Activated CD4-positive, alpha-beta T cell treated with anti-CD3 and anti-CD28 coated beads, Interleukin-2, amount 50 U/mL, for 1 hour (primary cell): ENCODE data around the gene KCNMA1.

Source experiments
- DNase-seq: peaks from one replicate; pipeline ENCODE4 v3.0.0-alpha.2; 2020

KCNMA1 gene

DNA sequence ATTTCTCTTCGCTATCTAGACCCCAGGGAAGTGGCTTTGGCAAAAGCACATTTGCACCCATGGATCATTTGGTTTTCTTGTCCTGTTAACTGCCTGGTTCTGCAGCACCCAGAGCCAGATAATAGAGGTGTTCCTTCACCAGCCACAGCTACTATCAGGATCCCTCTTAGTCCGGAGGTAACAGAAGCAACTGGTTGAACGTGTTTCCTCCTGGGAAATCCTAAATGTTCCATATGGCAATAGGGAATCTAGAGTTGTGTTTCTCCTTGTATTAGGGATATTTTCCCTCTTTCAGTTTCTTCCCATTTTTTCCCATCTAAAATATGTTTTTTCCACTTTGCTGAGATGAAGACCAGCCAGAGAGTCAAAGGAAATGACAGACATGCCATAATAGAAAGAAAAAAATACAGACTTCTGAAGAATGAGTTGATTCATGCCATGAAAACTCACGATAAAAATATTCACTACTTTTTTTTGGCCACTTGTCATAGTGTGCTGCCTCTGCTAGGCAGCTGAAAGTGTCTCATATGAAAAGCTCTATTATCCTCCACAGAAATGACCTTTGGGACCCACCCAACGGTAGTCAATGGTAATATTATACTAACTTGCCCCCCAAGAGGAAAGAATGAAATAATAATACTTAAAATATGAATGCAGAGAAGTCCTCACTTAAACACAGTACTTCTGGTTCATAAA is 472.8 kb downstream of the KCNMA1 start:
- DNase-seq, result no peak

DNA sequence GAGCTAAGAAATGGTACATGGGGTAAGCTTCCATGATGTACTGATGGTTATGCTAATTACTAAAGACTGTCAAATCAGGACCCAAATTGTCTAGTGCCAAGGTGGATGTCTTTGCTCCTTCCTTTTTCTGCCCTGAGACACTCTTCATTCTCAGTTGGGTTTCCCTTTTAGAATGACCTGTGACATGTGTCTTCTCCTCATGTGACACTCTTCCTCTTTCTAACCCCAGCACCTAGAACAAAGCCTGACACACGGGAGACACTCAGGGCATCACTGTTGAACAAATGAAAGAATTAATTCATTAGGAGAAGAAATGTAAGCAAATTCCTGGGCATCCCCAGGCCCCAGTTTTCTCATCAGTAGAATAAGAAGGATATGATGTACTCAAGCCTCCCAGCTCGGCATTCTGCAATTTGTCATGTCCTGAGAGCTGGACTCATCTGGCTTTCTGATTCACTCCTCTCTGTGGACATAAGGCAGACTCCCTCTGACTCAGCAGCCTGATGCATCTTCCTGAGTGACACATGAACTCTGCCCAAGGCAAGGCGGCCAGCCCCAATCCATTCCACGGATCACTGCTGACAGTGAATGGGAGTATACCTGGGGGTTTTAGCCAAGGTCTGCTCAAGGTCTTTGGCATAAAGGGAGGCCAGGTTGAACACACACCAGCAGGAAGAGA is 473.8 kb downstream of the KCNMA1 start:
- no peak for DNase-seq

DNA sequence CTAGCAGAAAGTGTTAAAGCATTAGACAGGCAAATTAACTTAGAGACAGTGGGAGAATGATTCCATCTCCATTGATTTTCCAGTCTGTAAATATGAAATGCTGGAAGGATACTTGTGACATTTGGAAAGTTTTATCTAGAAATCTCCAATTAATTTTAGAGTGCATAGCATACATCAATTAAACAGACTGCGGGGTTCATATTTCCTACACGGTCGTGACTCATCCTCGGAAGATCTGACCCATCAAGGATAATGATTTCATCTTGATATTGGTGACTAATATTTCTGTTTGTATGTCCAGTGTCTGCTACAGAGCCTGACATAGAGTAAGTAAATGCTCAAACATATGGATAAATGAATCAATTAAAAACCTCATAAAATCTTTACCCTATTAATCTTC is 474.9 kb downstream of the KCNMA1 start:
- DNase-seq, result no peak

DNA sequence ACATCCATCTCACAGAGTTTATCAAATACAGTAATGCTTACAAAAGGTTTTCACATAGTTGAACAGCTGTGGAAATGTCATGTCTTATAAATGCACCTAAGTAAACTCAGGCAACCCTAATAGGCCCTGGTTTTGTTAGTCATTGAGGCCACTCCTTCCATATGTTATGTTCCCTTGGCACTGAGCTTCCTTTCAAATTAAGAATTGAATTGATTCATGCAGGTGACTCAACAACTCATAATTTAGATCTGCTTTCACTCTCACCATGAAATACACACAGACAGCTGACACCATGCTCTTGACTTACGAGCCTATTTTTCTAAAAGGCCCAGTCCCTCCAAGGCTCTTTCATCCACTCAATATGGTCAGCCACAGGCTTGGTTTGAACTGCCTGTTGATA is 476.9 kb downstream of the KCNMA1 start:
- DNase-seq, result no peak

DNA sequence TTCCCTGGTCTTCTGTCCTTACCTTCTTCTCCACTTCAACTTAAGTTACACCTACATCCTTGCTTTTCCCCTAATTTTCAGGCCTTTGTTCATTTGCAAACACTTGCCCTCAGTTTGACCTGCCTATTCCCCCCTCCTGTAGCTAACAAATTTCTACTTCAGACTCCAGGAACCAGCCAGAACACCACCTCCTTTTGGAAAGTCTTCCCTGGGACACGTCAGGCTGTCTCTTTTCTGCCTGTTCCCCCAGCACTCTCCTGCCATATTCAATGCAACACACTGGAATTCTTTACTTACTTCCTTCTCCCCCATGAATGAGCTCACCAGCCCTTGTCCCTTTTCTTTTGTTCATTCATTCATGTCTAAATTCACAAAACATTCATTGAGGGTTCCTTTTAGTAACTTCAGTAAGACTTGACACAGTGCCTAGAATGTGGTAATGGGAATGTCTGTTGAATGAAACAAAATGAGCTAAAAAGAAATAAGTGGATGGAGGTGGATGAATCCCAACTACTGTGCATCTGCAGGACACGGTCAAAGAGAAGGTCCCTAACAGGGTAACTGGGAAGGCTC is 478.0 kb downstream of the KCNMA1 start:
- DNase-seq, result no peak

DNA sequence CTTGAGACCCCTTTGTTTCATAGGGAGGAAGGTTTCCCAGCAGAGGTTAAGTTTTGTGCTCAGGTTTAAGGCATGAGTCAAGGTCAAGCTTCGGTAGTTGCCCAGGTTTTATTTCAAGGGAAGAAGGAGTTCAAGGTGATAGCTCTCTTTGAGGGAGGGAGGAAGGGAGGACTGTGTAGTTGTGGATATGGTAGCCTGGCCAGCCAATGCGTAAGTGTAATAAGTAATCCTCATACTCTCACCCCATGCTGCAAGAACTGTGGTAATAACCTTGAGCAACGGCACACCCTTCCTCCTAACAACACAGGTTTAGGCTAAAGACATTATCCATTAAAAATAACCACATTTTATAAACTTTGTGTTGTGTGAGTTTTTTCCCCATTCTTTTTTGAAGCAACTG is 478.9 kb downstream of the KCNMA1 start:
- DNase-seq, result no peak

DNA sequence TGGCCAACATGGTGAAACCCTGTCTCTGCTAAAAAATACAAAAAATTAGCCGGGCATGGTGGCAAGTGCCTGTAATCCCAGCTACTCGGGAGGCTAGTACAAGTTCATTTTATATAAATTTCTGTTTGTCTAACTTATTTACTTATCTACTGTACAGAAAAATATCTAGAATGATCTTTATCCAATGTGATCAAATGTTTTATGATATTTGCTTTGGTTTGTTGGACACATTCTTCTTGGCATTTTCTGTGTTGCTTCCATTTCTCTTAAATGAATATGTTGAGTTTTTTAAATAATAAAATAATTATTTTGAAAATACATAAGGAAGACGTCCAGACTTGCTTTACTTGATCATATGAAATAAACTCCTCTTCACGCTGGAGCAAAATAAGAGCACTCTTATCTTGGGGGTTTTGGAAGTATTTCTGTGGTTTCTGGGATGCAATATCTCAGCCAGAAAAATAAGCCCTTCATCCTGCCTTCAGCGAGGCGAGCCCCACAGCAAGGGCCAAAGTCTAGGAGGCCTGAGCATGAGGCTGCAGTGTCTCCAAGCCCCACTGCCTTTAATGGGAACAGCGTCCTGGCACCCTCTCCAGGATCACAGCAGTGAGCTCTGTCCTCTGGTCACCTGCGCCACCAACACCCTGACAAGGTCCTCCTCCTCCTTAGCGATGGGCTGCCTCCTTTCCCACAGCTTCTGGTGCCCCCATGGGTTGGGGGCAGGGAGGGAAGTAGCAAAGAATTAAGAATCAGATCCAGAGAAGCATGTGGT is 480.2 kb downstream of the KCNMA1 start:
- DNase-seq, result no peak

DNA sequence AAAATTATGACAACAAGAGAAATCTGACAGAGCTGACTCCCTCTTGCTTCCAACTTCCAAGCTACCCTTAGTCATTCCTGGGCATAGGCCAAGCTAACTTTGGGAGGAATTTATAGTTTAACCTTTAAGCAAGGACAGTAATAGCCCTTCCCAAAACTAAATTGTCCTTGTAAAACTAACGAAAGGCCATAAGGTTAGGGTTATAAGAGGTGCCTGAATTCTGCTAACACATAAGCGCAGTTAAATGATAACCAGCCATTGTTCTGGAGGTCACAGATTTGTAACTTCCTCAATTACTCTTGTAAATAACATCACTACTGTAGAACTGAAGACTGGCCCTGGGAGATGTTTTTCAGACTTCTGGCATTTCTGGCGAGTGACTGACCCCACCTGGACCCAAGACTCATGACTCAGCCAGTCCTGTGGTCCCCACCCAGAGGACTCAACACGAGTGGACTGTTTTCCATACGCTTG is 481.2 kb downstream of the KCNMA1 start:
- DNase-seq, result no peak

DNA sequence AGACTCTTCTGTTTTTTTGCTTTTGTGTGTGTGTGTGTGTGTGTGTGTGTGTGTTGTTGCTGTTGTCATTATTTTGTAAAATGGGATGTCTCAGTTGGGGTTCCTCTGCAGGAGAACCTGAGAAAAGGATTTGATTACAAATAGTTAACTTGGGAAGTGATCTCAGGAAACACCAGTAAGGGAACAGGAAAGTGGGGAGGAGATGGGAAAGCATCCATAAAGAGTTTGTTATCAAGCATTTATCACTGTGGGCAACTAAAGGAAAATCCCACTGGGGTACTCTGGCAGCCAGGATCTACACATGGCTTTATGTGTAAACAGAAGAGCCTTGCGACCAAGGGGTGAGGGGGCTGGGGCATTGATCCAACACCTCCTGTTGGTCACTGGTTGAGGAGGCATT is 485.4 kb downstream of the KCNMA1 start:
- no peak for DNase-seq

DNA sequence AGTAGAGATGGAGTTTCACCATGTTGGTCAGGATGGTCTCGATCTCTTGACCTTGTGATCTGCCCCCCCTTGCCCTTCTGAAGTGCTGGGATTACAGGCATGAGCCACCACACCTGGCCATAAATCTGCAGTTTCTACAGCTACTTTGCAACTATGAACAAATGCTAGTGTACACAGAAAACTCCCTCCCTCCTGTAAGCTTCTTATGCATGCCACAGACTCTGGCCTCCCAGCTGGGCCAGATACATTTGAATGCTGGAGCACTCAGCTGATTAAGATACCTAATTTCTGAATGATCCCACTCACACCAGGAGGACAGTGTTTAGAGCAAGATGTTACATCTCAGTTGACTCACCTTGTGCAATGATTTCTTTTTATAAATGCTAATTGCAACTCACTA is 486.2 kb downstream of the KCNMA1 start:
- DNase-seq, result no peak

DNA sequence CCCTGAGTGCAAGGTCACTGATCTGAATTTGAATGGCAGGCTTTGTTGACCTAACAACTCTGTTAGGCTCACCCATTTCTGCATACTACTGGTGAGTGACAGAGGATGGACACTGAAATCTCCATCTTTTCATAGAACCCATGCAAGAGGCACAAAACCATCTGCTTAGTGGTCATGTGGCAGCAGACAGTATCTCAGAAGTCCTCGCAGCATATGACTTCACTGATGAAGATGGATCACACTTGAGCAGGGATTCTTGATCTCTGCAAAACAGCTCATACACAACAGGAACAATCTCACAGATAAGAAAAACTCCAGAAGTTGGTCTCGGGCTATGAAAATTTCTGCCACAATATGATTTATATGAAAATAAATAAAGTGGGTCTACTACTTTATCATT is 487.9 kb downstream of the KCNMA1 start:
- DNase-seq, result no peak

DNA sequence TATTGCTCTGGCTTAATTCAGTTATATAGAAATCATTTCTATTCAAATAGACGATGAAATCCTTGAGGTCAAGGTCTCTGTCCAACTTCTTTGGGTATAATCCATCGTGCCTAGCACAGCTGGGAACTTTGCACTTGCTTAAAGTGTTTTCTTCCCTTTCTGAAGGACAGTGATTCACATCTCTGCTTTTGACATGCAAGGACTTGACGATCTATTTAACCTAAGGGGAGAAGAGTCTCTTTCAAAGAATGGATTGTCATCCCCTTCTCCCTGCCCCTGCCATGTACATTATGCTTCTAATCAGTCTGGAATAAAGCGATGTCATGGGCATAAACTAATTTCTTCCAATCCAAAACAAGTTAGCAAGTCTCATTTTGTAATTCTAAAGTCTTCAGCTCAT is 488.6 kb downstream of the KCNMA1 start:
- DNase-seq, result no peak

DNA sequence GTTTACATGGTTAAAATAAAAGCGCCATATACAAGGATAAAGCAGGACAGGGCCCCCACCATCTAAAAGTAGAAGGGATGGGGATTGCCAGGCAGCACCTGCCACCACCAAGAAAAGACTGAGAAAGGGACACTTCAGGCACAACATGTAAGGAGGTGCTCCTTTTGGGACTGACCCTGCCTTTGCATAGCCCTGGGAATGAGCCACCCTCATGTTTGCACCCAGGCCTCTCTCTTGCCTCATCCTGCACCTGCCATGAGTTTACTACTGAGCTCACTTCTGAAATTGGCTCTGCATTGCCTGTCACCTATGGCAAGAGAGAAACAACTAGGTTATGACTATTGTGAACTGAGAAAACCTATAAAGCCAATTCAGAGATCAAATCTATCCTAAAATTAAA is 489.7 kb downstream of the KCNMA1 start:
- no peak for DNase-seq

DNA sequence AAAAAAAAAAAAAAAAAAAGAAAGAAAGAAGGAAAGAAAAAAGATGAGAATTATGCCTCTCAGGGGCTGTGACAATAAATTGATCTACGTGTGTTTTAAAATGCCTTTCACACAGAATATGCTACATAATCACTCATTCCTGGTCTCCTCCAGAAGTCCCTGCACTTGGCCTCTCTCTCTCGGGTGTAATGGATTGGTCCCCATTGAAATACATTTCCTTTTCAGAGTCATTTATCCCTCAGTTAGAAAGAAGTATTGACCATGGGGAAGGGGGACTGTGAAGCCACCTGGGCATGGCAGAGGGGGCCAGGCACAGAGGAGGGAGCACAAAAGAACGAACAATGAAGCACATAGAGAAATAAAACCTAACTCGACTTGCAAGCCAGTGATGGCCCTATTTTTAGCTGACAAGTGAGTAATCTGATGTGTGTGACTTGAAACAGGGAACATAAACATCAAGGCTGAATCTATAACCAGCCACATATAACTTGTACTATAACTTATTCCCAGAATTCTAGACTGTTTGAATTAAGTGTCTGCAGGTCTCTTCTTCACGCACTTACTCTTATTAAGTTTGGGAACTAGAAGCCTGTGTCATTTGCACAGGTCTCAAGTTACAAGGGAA is 490.8 kb downstream of the KCNMA1 start:
- no peak for DNase-seq

DNA sequence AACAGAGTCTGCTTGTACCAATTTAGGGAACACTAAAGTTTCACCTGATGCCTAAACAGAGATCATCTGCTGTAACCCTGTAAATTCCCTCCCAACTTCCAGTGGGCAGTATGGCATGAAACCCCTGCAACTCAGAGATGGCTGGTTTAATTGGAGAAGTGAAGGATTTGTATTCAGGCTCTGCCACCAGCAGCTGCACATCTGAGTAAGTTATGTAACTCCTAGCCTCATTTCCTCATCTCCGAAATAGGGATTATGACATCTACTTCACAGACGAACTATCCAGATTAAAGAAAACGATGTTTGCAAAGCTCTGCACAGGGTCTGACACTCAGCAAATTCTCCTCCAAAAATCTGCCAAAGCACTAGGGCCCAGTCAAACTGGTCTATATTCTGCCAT is 493.0 kb downstream of the KCNMA1 start:
- no peak for DNase-seq

DNA sequence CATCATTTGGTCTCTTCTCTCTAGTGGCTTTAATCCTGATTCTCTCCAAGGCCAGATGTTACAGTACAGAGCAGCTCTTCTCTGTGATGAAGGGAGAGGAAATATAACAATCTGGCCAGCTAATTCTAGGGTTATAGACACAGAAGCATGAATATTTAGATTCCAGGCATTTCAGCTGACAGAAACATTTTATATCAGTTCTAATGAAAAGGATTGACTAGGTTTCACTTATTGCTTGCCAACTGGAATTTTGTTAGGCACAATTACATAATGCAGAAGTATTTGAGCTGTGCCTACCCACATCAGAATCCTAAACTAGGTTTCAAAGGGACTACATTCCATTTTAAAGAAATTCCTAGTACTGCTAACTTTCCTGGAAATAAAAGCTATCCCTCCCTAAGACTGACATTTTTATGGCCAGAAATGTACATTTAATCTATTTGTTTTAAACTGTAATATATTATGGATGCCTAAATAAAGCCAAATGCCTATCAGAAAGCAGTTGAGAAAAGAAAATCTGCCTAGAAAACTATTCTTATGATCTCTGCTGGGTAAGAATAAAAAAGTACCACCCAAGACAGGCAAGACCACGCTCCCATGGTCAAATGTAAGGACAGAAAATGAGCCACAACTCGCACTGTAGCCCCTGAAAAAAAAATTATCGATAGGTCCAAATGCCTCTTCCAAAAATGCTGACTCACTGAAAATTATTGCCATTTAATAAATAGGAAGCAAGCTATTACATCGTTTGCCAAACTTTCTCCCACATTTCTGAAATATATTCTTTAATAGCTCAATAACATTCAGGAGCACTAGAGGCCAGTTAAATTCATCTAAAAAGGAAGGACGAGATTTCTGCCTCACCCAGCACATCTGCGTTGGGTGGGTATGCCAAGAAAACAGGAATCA is 498.1 kb downstream of the KCNMA1 start:
- DNase-seq, result no peak

DNA sequence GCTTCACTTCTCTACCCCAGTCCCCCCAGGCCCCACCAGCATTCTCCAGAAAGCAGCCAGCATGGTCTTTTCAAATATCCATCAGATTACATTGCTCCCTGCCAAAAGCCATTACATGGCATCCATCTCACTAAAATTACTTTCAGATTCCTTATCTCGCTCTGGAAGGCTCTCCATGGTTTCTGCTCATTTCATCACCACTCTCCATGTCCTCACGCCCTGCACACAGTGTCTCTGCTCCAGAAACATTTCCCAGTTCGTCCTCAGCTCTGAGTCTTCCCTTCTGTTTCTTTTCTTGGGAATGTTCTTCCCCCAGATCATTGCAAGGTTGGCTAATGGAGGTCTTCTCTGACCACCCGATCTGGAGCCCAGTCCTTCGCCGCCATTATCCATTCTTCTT is 499.1 kb downstream of the KCNMA1 start:
- DNase-seq, result no peak

DNA sequence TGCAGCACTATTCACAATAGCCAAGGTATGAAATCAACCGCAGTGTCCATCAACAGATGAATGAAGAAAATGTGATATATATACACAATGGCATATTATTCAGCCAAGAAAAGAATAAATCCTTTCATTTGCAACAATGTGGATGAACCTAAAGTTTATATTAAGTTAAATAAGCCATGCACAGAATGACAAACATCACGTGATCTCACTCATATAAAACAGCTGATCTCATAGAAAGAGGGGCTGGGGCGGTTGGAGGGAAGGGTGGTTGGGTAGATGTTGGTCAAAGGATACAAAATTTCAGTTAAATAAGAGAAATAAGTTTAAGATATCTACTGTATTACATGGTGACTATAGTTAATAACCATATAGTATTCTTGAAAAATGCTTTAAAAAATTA is 502.1 kb downstream of the KCNMA1 start:
- DNase-seq, result no peak

DNA sequence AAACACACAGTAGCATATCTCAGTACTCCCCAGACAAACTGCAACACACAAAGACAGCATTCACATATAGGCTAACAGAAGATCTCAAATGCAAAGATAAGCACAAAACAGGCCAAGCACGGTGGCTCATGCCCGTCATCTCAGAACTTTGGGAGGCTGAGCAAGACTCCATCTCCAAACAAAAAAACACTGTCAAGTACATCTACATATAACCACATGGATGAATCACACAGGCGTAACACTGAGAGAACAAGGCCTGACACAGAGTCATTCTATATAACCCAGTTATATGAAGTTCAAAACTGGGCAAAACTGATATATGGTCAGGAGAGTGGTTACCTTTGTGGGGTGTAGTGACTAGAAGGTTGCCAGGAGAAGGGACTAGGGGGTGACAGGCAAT is 506.4 kb downstream of the KCNMA1 start:
- DNase-seq, result no peak

DNA sequence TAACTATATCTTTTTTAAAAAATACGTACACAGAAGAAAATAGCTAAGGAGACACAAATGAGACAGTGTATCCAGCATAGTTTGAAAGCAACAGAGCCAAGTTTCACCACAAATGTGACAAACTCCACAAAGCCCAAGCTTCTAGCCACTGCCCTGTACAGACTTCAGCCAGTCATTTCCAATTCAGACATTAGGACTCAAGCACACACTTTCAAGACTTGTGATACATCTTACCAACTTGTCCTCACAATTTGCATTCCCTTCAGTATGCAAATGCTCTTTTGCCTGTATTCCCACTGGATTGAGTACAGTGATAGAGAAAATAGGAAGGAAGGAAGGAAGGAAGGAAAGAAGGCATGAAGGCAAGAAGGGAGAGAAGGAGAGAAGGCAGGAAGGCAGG is 510.4 kb downstream of the KCNMA1 start:
- no peak for DNase-seq

DNA sequence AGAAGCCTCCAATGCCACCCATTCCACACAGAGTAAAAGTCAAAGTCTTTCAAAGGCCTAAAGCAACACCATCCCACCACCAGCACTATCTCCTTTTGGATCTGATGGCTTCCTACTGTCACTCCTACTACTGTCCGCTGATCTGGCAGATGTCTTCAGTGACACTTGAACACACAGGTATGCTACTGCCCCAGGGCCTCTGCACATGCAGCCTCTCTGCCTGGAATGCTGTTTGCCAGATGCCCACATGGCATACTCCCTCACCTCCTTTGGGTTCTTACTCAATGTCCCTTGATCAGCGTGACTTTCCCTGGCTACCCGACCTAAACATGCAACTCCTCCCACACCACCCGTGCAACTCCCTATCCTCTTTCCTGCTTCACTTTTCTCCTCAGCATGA is 512.4 kb downstream of the KCNMA1 start:
- DNase-seq, result no peak

DNA sequence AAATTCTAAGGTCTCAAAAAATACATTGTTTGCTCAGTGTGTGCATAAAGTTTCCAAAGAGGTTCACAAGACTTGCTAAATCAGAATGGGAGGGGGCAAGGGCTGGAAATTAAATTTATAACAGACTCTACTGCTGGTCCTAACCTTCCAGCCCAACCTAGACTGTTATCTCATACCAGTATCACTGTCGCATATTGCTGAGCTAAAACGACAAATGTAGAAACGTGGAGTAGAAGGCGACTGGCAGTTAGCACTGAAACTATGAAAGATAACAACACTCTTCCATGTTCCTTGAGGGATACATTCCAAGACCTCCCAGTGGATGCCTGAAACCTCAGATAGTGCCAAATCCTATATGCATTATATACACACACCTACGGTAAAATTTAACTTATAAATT is 514.3 kb downstream of the KCNMA1 start:
- DNase-seq, result no peak
